Osteoblast (primary cell): ENCODE measurements around the gene FBXL15. TPM values are rescaled to one million over a fixed set of nuclear protein-coding genes. Genes with fewer than 3 reads are reported as not detected.

Source experiments
- DNase-seq: peaks from one replicate; pipeline ENCODE4 v3.0.0; 2011; ENCODE audit warnings: low spot score, mixed read lengths; ENCODE audit not compliant: insufficient read length; ENCODE audit errors: missing footprints
- H2AFZ ChIP-seq: 2 replicates; pipeline ENCODE4 v1.6.0; 2011; ENCODE audit warnings: mild to moderate bottlenecking, low read length
- H3K27ac ChIP-seq: 2 replicates; pipeline ENCODE4 v1.5.1; 2011; ENCODE audit warnings: mild to moderate bottlenecking, low read depth, low read length, moderate library complexity
- H3K27me3 ChIP-seq: 2 replicates; pipeline ENCODE4 v1.6.0; 2012; ENCODE audit warnings: mild to moderate bottlenecking, control low read depth, inconsistent platforms, low read length, moderate library complexity; ENCODE audit not compliant: insufficient read depth
- H3K36me3 ChIP-seq: 2 replicates; pipeline ENCODE4 v1.5.1; 2011; ENCODE audit warnings: mild to moderate bottlenecking, low read length, control low read depth, moderate library complexity; ENCODE audit not compliant: insufficient read depth
- H3K4me1 ChIP-seq: 2 replicates; pipeline ENCODE4 v1.5.1; 2011; ENCODE audit warnings: mild to moderate bottlenecking, low read length, control low read depth, moderate library complexity; ENCODE audit not compliant: insufficient read depth
- H3K4me2 ChIP-seq: 2 replicates; pipeline ENCODE4 v1.6.0; 2011; ENCODE audit warnings: mild to moderate bottlenecking, low read length; ENCODE audit not compliant: insufficient read depth
- H3K4me3 ChIP-seq: fragments of 200-600 bp; sonication (generic); 3 replicates; pipeline ENCODE4 v1.5.1; 2012; ENCODE audit warnings: mild to moderate bottlenecking, low read length, inconsistent platforms; ENCODE audit not compliant: insufficient read depth
- H3K79me2 ChIP-seq: 2 replicates; pipeline ENCODE4 v1.6.0; 2012; ENCODE audit warnings: mild to moderate bottlenecking, low read length, control low read depth, inconsistent platforms; ENCODE audit not compliant: insufficient read depth
- H3K9me3 ChIP-seq: 2 replicates; pipeline ENCODE4 v1.5.1; 2011; ENCODE audit warnings: low read depth, low read length, control low read depth
- H4K20me1 ChIP-seq: 2 replicates; pipeline ENCODE4 v1.6.0; 2012; ENCODE audit warnings: mild to moderate bottlenecking, low read length, control low read depth; ENCODE audit not compliant: insufficient read depth
- CTCF ChIP-seq: IDR thresholded peaks from 2 replicates; pipeline ENCODE4 v1.5.1; 2011; ENCODE audit warnings: mild to moderate bottlenecking, low read depth, low read length, moderate library complexity; ENCODE audit errors: extremely low read depth
- total RNA-seq: library from RNA; depleted of rRNA; stranded (reverse); fragments of >200 nt; gene quantifications from 2 replicates; pipeline ENCODE4 v1.2.3, GENCODE V29; 2012

Gene FBXL15
- total RNA-seq, 1 donor: 9.4 TPM

- no peak for TF ChIP-seq CTCF
- Histone ChIP-seq H3K36me3 (peaks cover 20% of the 10 kb centered on the region), H3K4me3 (peak within 1 kb of the TSS; percentile 88), H3K27me3 (no peaks in the 10 kb centered on the region), H3K4me2 (peak within 1 kb of the TSS; percentile 95), H3K9me3 (no peaks in the 10 kb centered on the region), H3K79me2 (peaks cover 13% of the 10 kb centered on the region), H3K4me1 (peaks cover 18% of the 10 kb centered on the region), H4K20me1 (no peaks in the 10 kb centered on the region), H2AFZ (peak within 1 kb of the TSS; percentile 81), H3K27ac (peak within 1 kb of the TSS; percentile 95)
- peak; percentile 99 for DNase-seq
Measured at GRCh38 chr10:102395400-102396316, 25.0 kb upstream of the FBXL15 start, which contains the start of gene NFKB2. NFKB2 (plus strand) TSS chr10:102395705; CDS start chr10:102395960, 255 bp downstream.

- Histone ChIP-seq H3K27ac (peak overlapping the region; percentile 95), H3K27me3 (no peaks in the 10 kb centered on the region), H3K9me3 (no peaks in the 10 kb centered on the region), H3K79me2 (peaks cover 13% of the 10 kb centered on the region), H3K4me3 (peak overlapping the region; percentile 88), H3K4me1 (peaks cover 18% of the 10 kb centered on the region), H3K4me2 (peak overlapping the region; percentile 95), H4K20me1 (no peaks in the 10 kb centered on the region), H2AFZ (no peak overlapping the region), H3K36me3 (peaks cover 26% of the 10 kb centered on the region)
- no peak for TF ChIP-seq CTCF
- DNase-seq: peak; percentile 54
Measured at GRCh38 chr10:102396317-102396650, 24.4 kb upstream of the FBXL15 start.

GRCh38 chr10:102396730-102397151 lies 23.9 kb upstream of the FBXL15 start:
- Histone ChIP-seq H3K4me1 (peaks cover 18% of the 10 kb centered on the region), H3K27me3 (no peaks in the 10 kb centered on the region), H3K79me2 (peaks cover 13% of the 10 kb centered on the region), H3K4me3 (peak overlapping the region; percentile 88), H3K27ac (peak overlapping the region; percentile 95), H2AFZ (no peak overlapping the region), H3K9me3 (no peaks in the 10 kb centered on the region), H3K4me2 (peak overlapping the region; percentile 95), H3K36me3 (peaks cover 31% of the 10 kb centered on the region), H4K20me1 (no peaks in the 10 kb centered on the region)
- no peak for TF ChIP-seq CTCF
- no peak for DNase-seq
